ENCODE measurements around the gene NOX3. TPM values are rescaled to one million over a fixed set of nuclear protein-coding genes. Genes with fewer than 3 reads are reported as not detected.

The NOX3 gene, protein sequence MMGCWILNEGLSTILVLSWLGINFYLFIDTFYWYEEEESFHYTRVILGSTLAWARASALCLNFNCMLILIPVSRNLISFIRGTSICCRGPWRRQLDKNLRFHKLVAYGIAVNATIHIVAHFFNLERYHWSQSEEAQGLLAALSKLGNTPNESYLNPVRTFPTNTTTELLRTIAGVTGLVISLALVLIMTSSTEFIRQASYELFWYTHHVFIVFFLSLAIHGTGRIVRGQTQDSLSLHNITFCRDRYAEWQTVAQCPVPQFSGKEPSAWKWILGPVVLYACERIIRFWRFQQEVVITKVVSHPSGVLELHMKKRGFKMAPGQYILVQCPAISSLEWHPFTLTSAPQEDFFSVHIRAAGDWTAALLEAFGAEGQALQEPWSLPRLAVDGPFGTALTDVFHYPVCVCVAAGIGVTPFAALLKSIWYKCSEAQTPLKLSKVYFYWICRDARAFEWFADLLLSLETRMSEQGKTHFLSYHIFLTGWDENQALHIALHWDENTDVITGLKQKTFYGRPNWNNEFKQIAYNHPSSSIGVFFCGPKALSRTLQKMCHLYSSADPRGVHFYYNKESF
- total RNA-seq (not detected in 2 replicates), polyA plus RNA-seq (not detected in 2 replicates)

DNA sequence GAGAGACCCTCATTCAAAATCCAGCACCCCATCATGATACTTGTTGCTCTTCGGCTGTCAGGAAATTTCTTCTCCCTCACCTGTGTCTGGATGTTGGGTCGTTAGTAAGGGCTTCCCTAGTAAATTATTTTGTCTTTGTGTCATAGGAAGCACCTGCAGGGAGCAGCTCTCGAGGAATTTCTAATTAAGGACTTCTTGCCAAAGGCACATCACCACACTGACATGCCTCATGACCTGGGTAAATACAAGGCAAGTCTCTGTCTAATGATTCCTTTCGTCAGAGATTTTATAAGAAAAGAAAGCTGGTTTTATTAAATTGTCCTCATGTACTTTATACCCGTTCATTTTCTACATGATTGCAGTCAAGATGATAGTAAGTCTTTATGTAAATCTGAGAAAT is at the start of gene NOX3:
NOX3 (minus strand) TSS at position 74 of the 400 bp plus-strand sequence; CDS start at position 35, 39 bp downstream.
- WGBS (ENCODE audit: low lambda C conversion rate, missing lambda C conversion rate) = 75% methylated on average over 5 of the region's 5 CpGs
- H3K4me1 ChIP-seq (ENCODE audit: insufficient read depth) = no peaks in the 10 kb centered on the region
- H3K36me3 ChIP-seq (replicated peaks; ENCODE audit: insufficient read depth, low read depth) = no peaks in the 10 kb centered on the region
- no peak for DNase-seq (ENCODE audit: low spot score)
- H3K4me2 ChIP-seq = no peak within 1 kb of the TSS
- no peaks in the 10 kb centered on the region for H3K79me2 ChIP-seq
- no peaks in the 10 kb centered on the region for H3K9me3 ChIP-seq (ENCODE audit: low read depth)
- no peak for TF ChIP-seq EZH2 (IDR thresholded peaks at IDR 0.05; ENCODE audit: borderline replicate concordance)
- TF ChIP-seq EZH2phosphoT487 (IDR thresholded peaks at IDR 0.05; ENCODE audit: low read depth, severe bottlenecking, unreplicated experiment) = no peak
- TF ChIP-seq, protein P1, sequence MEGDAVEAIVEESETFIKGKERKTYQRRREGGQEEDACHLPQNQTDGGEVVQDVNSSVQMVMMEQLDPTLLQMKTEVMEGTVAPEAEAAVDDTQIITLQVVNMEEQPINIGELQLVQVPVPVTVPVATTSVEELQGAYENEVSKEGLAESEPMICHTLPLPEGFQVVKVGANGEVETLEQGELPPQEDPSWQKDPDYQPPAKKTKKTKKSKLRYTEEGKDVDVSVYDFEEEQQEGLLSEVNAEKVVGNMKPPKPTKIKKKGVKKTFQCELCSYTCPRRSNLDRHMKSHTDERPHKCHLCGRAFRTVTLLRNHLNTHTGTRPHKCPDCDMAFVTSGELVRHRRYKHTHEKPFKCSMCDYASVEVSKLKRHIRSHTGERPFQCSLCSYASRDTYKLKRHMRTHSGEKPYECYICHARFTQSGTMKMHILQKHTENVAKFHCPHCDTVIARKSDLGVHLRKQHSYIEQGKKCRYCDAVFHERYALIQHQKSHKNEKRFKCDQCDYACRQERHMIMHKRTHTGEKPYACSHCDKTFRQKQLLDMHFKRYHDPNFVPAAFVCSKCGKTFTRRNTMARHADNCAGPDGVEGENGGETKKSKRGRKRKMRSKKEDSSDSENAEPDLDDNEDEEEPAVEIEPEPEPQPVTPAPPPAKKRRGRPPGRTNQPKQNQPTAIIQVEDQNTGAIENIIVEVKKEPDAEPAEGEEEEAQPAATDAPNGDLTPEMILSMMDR (IDR thresholded peaks at IDR 0.05; ENCODE audit: poor library complexity) = no peak
- no peaks in the 10 kb centered on the region for H4K20me1 ChIP-seq (ENCODE audit: insufficient read depth, poor library complexity, severe bottlenecking)
- no peak within 1 kb of the TSS for H3K27ac ChIP-seq
- no peak within 1 kb of the TSS for H2AFZ ChIP-seq
- H3K9me2 ChIP-seq (replicated peaks; ENCODE audit: insufficient read depth) = no peaks in the 10 kb centered on the region
- no peaks in the 10 kb centered on the region for H3K27me3 ChIP-seq
- no peak within 1 kb of the TSS for H3K4me3 ChIP-seq

- no peak overlapping the region for H3K4me3 ChIP-seq
- no peaks in the 10 kb centered on the region for H3K4me1 ChIP-seq (ENCODE audit: insufficient read depth)
- no peaks in the 10 kb centered on the region for H4K20me1 ChIP-seq (ENCODE audit: insufficient read depth, poor library complexity, severe bottlenecking)
- no peaks in the 10 kb centered on the region for H3K27me3 ChIP-seq
- no peak for DNase-seq (ENCODE audit: low spot score)
- H3K9me2 ChIP-seq (replicated peaks; ENCODE audit: insufficient read depth) = no peaks in the 10 kb centered on the region
- WGBS (ENCODE audit: low lambda C conversion rate, missing lambda C conversion rate) = 54% methylated on average over 5 of the region's 5 CpGs
- no peaks in the 10 kb centered on the region for H3K36me3 ChIP-seq (replicated peaks; ENCODE audit: insufficient read depth, low read depth)
- H3K27ac ChIP-seq = no peak overlapping the region
- no peak overlapping the region for H3K4me2 ChIP-seq
- H3K9me3 ChIP-seq (ENCODE audit: low read depth) = no peaks in the 10 kb centered on the region
- TF ChIP-seq EZH2 (IDR thresholded peaks at IDR 0.05; ENCODE audit: borderline replicate concordance) (no peak), EZH2phosphoT487 (IDR thresholded peaks at IDR 0.05; ENCODE audit: low read depth, severe bottlenecking, unreplicated experiment) (no peak)
- TF ChIP-seq, protein P1 (IDR thresholded peaks at IDR 0.05; ENCODE audit: poor library complexity) = no peak
- no peak overlapping the region for H2AFZ ChIP-seq
- no peaks in the 10 kb centered on the region for H3K79me2 ChIP-seq
Observed at GRCh38 chr6:155504848-155505607, 49.4 kb upstream of the NOX3 start.

- no peaks in the 10 kb centered on the region for H3K36me3 ChIP-seq (replicated peaks; ENCODE audit: insufficient read depth, low read depth)
- no peaks in the 10 kb centered on the region for H3K9me3 ChIP-seq (ENCODE audit: low read depth)
- no peaks in the 10 kb centered on the region for H3K9me2 ChIP-seq (replicated peaks; ENCODE audit: insufficient read depth)
- no peak overlapping the region for H3K4me3 ChIP-seq
- H3K79me2 ChIP-seq = no peaks in the 10 kb centered on the region
- no peaks in the 10 kb centered on the region for H3K27me3 ChIP-seq
- H3K4me1 ChIP-seq (ENCODE audit: insufficient read depth) = no peaks in the 10 kb centered on the region
- H2AFZ ChIP-seq = no peak overlapping the region
- H3K4me2 ChIP-seq = no peak overlapping the region
- H3K27ac ChIP-seq = no peak overlapping the region
- H4K20me1 ChIP-seq (ENCODE audit: insufficient read depth, poor library complexity, severe bottlenecking) = no peaks in the 10 kb centered on the region
- 90% methylated on average over 1 of the region's 1 CpG for WGBS (ENCODE audit: low lambda C conversion rate, missing lambda C conversion rate)
- DNase-seq (ENCODE audit: low spot score) = no peak
- no peak for TF ChIP-seq EZH2phosphoT487 (IDR thresholded peaks at IDR 0.05; ENCODE audit: low read depth, severe bottlenecking, unreplicated experiment)
- TF ChIP-seq, protein P1 (IDR thresholded peaks at IDR 0.05; ENCODE audit: poor library complexity) = no peak
- TF ChIP-seq EZH2 (IDR thresholded peaks at IDR 0.05; ENCODE audit: borderline replicate concordance) = no peak
Observed at GRCh38 chr6:155502393-155502792, 46.8 kb upstream of the NOX3 start.
